ACC112 (cell line): Measurements from ENCODE around the gene GALNT5.

ENCODE experiments used
- H2AFZ ChIP-seq: fragments of 200-600 bp; sonication (generic); one replicate; pipeline ENCODE4 v1.6.0; 2017; ENCODE audit warnings: antibody characterized with exemption, low read length; ENCODE audit not compliant: unreplicated experiment
- H3K27ac ChIP-seq: fragments of 200-600 bp; sonication (generic); 2 replicates; pipeline ENCODE4 v1.5.1; 2014; ENCODE audit warnings: low read depth, mild to moderate bottlenecking, antibody characterized with exemption, low read length, moderate library complexity
- H3K27me3 ChIP-seq: fragments of 200-600 bp; sonication (generic); 2 replicates; pipeline ENCODE4 v1.6.1; 2014; ENCODE audit warnings: mild to moderate bottlenecking, antibody characterized with exemption, low read length, moderate library complexity, mixed read lengths; ENCODE audit not compliant: insufficient read depth
- H3K36me3 ChIP-seq: fragments of 200-600 bp; sonication (generic); 2 replicates; pipeline ENCODE4 v1.6.1; 2016; ENCODE audit warnings: mild to moderate bottlenecking, antibody characterized with exemption, low read length, moderate library complexity, mixed read lengths; ENCODE audit not compliant: insufficient read depth
- H3K4me1 ChIP-seq: fragments of 200-600 bp; sonication (generic); one replicate; pipeline ENCODE4 v1.6.1; 2016; ENCODE audit warnings: low read length, mixed read lengths; ENCODE audit not compliant: insufficient read depth, unreplicated experiment, control insufficient read depth
- H3K4me3 ChIP-seq: fragments of 200-600 bp; sonication (generic); 2 replicates; pipeline ENCODE4 v1.5.1; 2014; ENCODE audit warnings: mild to moderate bottlenecking, low read depth, low read length
- H3K79me2 ChIP-seq: fragments of 200-600 bp; sonication (generic); one replicate; pipeline ENCODE4 v1.6.0; 2016; ENCODE audit warnings: low read length; ENCODE audit not compliant: control insufficient read depth, unreplicated experiment, insufficient read depth

The GALNT5 gene

GRCh38 chr2:157307021-157307420 is 49.5 kb downstream of the GALNT5 start:
- Histone ChIP-seq H2AFZ (no peak overlapping the region), H3K27ac (no peak overlapping the region), H3K27me3 (no peaks in the 10 kb centered on the region), H3K4me3 (no peak overlapping the region), H3K79me2 (no peaks in the 10 kb centered on the region), H3K36me3 (no peaks in the 10 kb centered on the region), H3K4me1 (peaks cover 37% of the 10 kb centered on the region)

- Histone ChIP-seq H3K27me3 (no peaks in the 10 kb centered on the region), H3K4me3 (no peak overlapping the region), H3K79me2 (no peaks in the 10 kb centered on the region), H3K36me3 (no peaks in the 10 kb centered on the region), H3K4me1 (peaks cover 40% of the 10 kb centered on the region), H2AFZ (no peak overlapping the region), H3K27ac (no peak overlapping the region)
These were observed 52.4 kb downstream of the GALNT5 start for GRCh38 chr2:157309878-157310277.

DNA sequence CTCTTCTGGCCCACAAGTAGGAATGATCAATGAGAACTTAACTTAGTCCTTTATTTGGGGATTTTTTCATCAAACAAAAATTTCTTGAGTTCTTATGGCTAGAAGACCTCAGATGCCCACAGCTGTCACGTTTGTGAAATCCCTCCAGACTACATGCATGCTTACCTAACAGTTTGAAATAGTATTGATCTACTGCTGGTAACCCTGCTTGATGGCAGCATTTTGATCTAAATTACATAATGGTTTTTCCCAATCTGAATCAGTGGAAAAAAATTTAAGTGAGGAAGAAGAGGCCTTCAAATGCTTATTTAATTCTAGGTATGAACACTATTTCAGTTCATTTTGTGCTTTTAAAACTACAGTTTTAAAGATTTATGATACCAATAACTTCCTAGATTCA is 54.2 kb downstream of the GALNT5 start:
- no peak overlapping the region for H2AFZ ChIP-seq
- H3K27ac ChIP-seq = no peak overlapping the region; the same call in 1 of the 2 replicates
- H3K4me3 ChIP-seq = no peak overlapping the region
- no peaks in the 10 kb centered on the region for H3K36me3 ChIP-seq
- H3K79me2 ChIP-seq = no peaks in the 10 kb centered on the region
- H3K4me1 ChIP-seq = peaks cover 24% of the 10 kb centered on the region
- no peaks in the 10 kb centered on the region for H3K27me3 ChIP-seq

DNA sequence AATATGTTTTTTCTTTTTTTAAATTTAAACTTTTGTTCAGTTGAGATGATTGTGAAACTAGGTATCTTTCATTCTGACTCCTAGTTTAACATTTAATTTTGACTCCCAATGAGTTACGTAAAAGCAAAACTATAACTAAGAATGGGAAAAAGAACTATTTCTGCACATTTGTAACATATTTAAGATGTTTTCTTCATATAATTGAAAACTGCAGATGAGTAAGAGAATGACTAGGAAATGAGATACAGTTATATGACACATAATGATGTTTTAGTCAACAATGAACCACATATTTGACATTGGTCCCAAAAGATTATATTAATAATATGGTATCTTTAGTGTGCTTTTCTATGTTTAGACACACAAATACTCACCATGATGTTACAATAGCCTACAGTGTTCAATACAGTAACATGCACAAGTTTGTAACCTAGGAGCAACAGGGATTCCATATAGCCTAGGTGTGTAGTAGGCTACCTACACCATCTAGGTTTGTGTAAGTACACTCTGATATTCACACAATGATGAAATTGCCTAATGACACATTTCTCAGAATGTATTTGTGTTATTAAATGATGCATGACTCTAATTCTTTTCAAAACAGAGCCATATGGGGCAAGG is 55.5 kb downstream of the GALNT5 start:
- Histone ChIP-seq H3K27me3 (no peaks in the 10 kb centered on the region), H2AFZ (peak overlapping the region; percentile 26), H3K4me1 (peaks cover 24% of the 10 kb centered on the region), H3K79me2 (no peaks in the 10 kb centered on the region), H3K4me3 (peak overlapping the region; percentile 5; the same call in 1 of the 2 replicates), H3K36me3 (no peaks in the 10 kb centered on the region), H3K27ac (peak overlapping the region; percentile 55)

GRCh38 chr2:157315901-157316300 is 58.4 kb downstream of the GALNT5 start:
- H3K27ac ChIP-seq = no peak overlapping the region
- no peaks in the 10 kb centered on the region for H3K36me3 ChIP-seq
- no peaks in the 10 kb centered on the region for H3K27me3 ChIP-seq
- no peak overlapping the region for H3K4me3 ChIP-seq
- peaks cover 22% of the 10 kb centered on the region for H3K4me1 ChIP-seq
- H3K79me2 ChIP-seq = no peaks in the 10 kb centered on the region
- no peak overlapping the region for H2AFZ ChIP-seq

GRCh38 chr2:157318884-157319283 is 61.4 kb downstream of the GALNT5 start:
- Histone ChIP-seq H3K79me2 (no peaks in the 10 kb centered on the region), H3K27me3 (no peaks in the 10 kb centered on the region), H2AFZ (no peak overlapping the region), H3K27ac (no peak overlapping the region), H3K36me3 (no peaks in the 10 kb centered on the region), H3K4me1 (no peaks in the 10 kb centered on the region), H3K4me3 (no peak overlapping the region)

GRCh38 chr2:157319795-157320194 is 62.3 kb downstream of the GALNT5 start:
- no peaks in the 10 kb centered on the region for H3K4me1 ChIP-seq
- no peaks in the 10 kb centered on the region for H3K27me3 ChIP-seq
- no peaks in the 10 kb centered on the region for H3K36me3 ChIP-seq
- no peak overlapping the region for H3K27ac ChIP-seq
- H2AFZ ChIP-seq = no peak overlapping the region
- no peak overlapping the region for H3K4me3 ChIP-seq
- no peaks in the 10 kb centered on the region for H3K79me2 ChIP-seq

GRCh38 chr2:157320409-157320808 is 62.9 kb downstream of the GALNT5 start:
- Histone ChIP-seq H3K27ac (no peak overlapping the region), H2AFZ (no peak overlapping the region), H3K4me3 (no peak overlapping the region), H3K36me3 (no peaks in the 10 kb centered on the region), H3K4me1 (no peaks in the 10 kb centered on the region), H3K79me2 (no peaks in the 10 kb centered on the region), H3K27me3 (no peaks in the 10 kb centered on the region)

DNA sequence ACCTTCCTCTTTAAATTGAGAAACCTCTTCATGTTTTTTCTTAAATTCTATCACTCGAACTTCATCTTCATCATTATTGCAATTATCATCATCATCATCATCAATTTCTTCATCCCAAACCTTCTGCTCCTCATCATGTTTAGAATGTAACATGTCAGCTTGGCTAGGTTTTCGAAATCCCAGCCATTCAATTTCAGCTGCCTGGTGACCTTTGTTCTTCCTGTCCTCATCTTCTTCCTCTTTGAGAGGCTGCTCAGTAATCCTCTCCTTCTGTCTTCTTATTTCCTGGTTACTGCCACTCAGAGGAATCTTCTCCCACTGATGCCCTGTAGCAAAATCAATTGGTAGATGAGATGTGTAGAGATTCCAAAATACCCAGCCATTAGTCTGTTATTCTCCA is 64.0 kb downstream of the GALNT5 start:
- Histone ChIP-seq H3K27ac (no peak overlapping the region), H3K27me3 (no peaks in the 10 kb centered on the region), H3K79me2 (no peaks in the 10 kb centered on the region), H2AFZ (no peak overlapping the region), H3K4me1 (no peaks in the 10 kb centered on the region), H3K4me3 (no peak overlapping the region), H3K36me3 (no peaks in the 10 kb centered on the region)

DNA sequence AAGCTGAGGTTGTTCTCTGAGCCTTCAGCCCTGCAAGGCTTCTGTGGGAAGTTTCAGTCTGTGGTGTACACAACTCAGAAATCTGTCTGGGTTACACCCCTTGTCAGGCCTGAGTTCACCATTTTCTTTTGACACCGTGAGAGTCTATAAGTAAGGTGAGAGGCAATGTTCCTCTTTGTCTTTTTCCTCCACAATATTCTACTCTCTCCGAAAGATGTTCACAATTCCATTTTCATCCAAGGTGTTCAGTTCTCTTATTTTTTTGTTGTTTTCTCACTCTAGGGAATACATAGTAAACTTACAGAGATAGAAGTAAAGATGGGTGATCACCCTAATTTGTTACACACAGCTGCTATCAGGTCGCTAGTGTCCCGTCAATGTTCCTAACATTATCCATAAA is 64.9 kb downstream of the GALNT5 start:
- no peak overlapping the region for H3K27ac ChIP-seq
- no peaks in the 10 kb centered on the region for H3K27me3 ChIP-seq
- no peak overlapping the region for H2AFZ ChIP-seq
- no peaks in the 10 kb centered on the region for H3K36me3 ChIP-seq
- no peaks in the 10 kb centered on the region for H3K4me1 ChIP-seq
- no peaks in the 10 kb centered on the region for H3K79me2 ChIP-seq
- no peak overlapping the region for H3K4me3 ChIP-seq

- Histone ChIP-seq H3K4me3 (no peak overlapping the region), H3K27ac (no peak overlapping the region), H2AFZ (no peak overlapping the region), H3K36me3 (no peaks in the 10 kb centered on the region), H3K4me1 (peaks cover 9% of the 10 kb centered on the region), H3K79me2 (no peaks in the 10 kb centered on the region), H3K27me3 (no peaks in the 10 kb centered on the region)
These were observed 66.9 kb downstream of the GALNT5 start for GRCh38 chr2:157324331-157324843.
